ENCODE measurements around the gene NKX6-2. TPM values are rescaled to one million over a fixed set of nuclear protein-coding genes. Genes with fewer than 3 reads are reported as not detected.
"Not testable (repeated sequence)": the region's sequence is repeated elsewhere in the genome, so short reads cannot be mapped to it uniquely, and the experiment has no call there.

The NKX6-2 gene
- total RNA-seq, 1 experiment from 2014 or later = not detected

DNA sequence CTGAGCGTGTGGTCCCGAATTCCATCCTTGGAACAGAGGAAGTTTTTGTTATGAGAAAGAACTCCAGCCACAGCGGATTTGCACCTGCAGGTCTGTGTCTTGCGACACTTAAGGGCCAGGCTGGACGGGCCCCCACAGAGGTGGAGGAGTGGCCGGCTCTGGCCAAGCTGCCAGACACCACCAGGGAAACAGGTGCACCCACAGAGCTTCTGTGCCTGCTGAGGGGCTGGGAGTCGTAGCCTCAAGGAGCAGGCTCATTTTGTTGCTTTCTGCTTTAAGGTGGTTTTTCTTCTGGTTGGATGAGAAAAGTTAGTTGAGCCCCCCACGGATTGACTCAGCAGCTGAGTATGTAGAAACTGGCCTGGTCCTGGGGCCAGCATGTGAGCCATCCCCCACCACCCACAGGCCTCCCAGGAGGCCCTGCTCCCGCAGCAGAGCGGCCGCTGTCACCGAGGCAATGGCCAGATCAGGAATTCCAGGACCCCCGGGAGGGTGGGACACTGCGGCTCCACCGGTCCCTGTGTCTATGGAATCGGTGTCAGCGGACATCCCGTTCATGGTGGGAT is 41.9 kb downstream of the NKX6-2 start:
- no peak for DNase-seq
- no peaks in the 10 kb centered on the region for H3K9me3 ChIP-seq
- H3K27ac Mint-ChIP-seq (ENCODE audit: unreplicated experiment) = no peak overlapping the region
- no peak for TF ChIP-seq CTCF (IDR thresholded peaks at IDR 0.05; ENCODE audit: insufficient read depth in 1 of 2, low read depth in 1 of 2, low read length in 1 of 2, severe bottlenecking in 1 of 2, unreplicated experiment in 1 of 2)
- peaks cover 10% of the 10 kb centered on the region; the same call in 1 of the 2 replicates for H3K4me1 ChIP-seq
- H3K27me3 ChIP-seq (replicated peaks; ENCODE audit: control insufficient read depth, insufficient read depth, low read length) = no peaks in the 10 kb centered on the region
- CTCF ChIA-PET = no interaction called here
- H3K27me3 Mint-ChIP-seq (ENCODE audit: insufficient read depth, unreplicated experiment) = no peaks in the 10 kb centered on the region
- no peak overlapping the region for H3K4me3 Mint-ChIP-seq (ENCODE audit: unreplicated experiment)
- intact Hi-C loops (cut with micrococcal nuclease; ENCODE audit: unreplicated experiment) = no loop called here
- POLR2A ChIA-PET = no interaction called here
- no TSS peak for BruUV-seq (replicated peaks)
- no peaks in the 10 kb centered on the region for H3K4me1 Mint-ChIP-seq (ENCODE audit: low read depth, unreplicated experiment)
- H3K4me3 ChIP-seq (ENCODE audit: low read depth, low read length) = no peak overlapping the region
- H3K36me3 ChIP-seq (ENCODE audit: control insufficient read depth, insufficient read depth, low read length) = no peaks in the 10 kb centered on the region; the same call in 1 of the 2 replicates
- H3K9me3 Mint-ChIP-seq (ENCODE audit: unreplicated experiment) = no peaks in the 10 kb centered on the region
- H3K36me3 Mint-ChIP-seq (ENCODE audit: insufficient read depth, unreplicated experiment) = no peaks in the 10 kb centered on the region

DNA sequence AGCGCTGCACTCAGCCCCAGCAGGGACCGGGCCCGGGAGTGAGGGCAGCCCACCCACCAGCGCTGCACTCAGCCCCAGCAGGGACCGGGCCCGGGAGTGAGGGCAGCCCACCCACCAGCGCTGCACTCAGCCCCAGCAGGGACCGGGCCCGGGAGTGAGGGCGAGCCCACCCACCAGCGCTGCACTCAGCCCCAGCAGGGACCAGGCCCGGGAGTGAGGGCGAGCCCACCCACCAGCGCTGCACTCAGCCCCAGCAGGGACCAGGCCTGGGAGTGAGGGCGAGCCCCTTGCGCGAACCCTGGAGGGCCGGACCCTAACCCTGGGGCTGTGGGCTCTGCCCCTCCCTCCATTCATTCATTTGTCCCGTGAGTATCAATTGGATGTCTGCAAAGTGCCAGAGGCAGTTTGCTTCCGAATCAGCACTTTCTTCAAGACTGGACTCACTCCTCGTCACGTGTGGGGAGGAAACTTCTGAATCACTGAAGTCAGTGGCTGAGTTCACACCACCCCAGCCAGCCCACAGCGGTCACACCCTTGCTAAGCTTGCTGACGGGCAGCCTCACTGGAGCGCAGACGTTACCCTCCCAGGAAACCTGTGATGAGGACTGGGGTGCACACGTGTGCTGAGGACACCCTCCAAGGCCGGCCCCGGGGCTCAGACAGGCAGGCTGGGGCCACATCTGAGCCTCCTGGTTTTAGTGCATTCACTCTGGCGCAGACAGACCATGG is 42.6 kb downstream of the NKX6-2 start:
- H3K27me3 Mint-ChIP-seq (ENCODE audit: insufficient read depth, unreplicated experiment); H3K27ac Mint-ChIP-seq (ENCODE audit: unreplicated experiment); CTCF ChIA-PET; H3K4me1 Mint-ChIP-seq (ENCODE audit: low read depth, unreplicated experiment); H3K4me1 ChIP-seq; BruUV-seq (replicated peaks); H3K4me3 ChIP-seq (ENCODE audit: low read depth, low read length); H3K36me3 ChIP-seq (ENCODE audit: control insufficient read depth, insufficient read depth, low read length); H3K9me3 ChIP-seq; intact Hi-C loops (cut with micrococcal nuclease; ENCODE audit: unreplicated experiment); H3K36me3 Mint-ChIP-seq (ENCODE audit: insufficient read depth, unreplicated experiment); H3K9me3 Mint-ChIP-seq (ENCODE audit: unreplicated experiment); POLR2A ChIA-PET; H3K27me3 ChIP-seq (replicated peaks; ENCODE audit: control insufficient read depth, insufficient read depth, low read length); H3K4me3 Mint-ChIP-seq (ENCODE audit: unreplicated experiment); DNase-seq: not testable (repeated sequence)

DNA sequence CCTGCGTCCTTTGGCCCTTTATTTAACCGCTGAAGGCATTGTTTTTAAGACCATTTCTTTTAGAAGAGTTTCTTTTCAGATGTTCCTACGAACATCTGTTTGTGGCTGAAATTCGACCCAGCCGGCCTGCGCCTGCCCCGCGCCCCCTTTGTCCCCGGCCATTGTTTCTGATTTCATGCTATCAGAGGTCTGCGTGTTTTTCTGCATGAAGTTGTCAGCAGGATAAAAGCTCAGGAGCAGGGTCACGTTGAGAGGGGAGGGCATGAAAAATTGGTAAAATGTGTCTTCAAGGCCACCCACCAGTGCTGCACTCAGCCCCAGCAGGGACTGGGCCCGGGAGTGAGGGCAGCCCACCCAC is 43.1 kb downstream of the NKX6-2 start:
- Mint-ChIP-seq H3K36me3 (ENCODE audit: insufficient read depth, unreplicated experiment) (no peaks in the 10 kb centered on the region), H3K4me3 (ENCODE audit: unreplicated experiment) (no peak overlapping the region), H3K27ac (ENCODE audit: unreplicated experiment) (no peak overlapping the region), H3K27me3 (ENCODE audit: insufficient read depth, unreplicated experiment) (no peaks in the 10 kb centered on the region), H3K9me3 (ENCODE audit: unreplicated experiment) (no peaks in the 10 kb centered on the region), H3K4me1 (ENCODE audit: low read depth, unreplicated experiment) (no peaks in the 10 kb centered on the region)
- no peaks in the 10 kb centered on the region for H3K9me3 ChIP-seq
- DNase-seq = no peak
- H3K36me3 ChIP-seq (ENCODE audit: control insufficient read depth, insufficient read depth, low read length) = no peaks in the 10 kb centered on the region; the same call in 1 of the 2 replicates
- ChIA-PET CTCF (no interaction called here), POLR2A (no interaction called here)
- intact Hi-C loops (cut with micrococcal nuclease; ENCODE audit: unreplicated experiment) = no loop called here
- BruUV-seq (replicated peaks) = no TSS peak
- H3K27me3 ChIP-seq (replicated peaks; ENCODE audit: control insufficient read depth, insufficient read depth, low read length) = no peaks in the 10 kb centered on the region
- no peak overlapping the region for H3K4me3 ChIP-seq (ENCODE audit: low read depth, low read length)
- no peak for TF ChIP-seq CTCF (IDR thresholded peaks at IDR 0.05; ENCODE audit: insufficient read depth in 1 of 2, low read depth in 1 of 2, low read length in 1 of 2, severe bottlenecking in 1 of 2, unreplicated experiment in 1 of 2)
- H3K4me1 ChIP-seq = peaks cover 10% of the 10 kb centered on the region; the same call in 1 of the 2 replicates

Measured in Caco-2 (cell line).